ENCODE data around the gene RASAL2.
"Not testable (repeated sequence)": the region's sequence is repeated elsewhere in the genome, so short reads cannot be mapped to it uniquely, and the experiment has no call there.

The RASAL2 gene

DNA sequence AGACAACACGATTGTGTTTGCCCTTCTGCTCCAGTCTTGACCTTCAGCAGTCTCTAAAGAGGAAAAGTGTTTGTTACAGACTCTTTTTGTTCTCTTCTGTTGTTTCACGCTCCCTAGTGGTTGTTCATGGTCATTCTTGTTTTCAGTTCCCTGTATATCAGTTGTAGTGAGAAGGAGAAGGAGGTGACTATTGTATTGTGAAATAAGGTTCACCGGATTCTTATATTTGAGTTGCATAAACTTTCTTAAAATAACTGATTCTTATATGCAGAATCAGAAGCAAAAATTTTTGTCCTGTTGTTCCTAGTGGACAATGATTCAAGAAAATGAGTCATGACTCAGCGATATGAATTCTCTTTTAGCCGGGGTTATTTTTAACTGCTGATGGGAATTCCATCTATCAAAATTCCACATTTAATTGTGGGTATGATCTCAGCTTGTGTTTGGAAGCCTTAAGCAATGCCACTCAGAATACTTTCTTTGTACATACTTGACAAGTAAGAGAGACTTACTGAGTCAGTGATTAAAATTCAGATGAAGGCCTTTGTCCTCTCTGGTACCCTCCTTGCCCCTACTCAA, 250.7 kb downstream of the RASAL2 start:
- peak in 1 of 2 experiments; percentile 5 for DNase-seq
- TF ChIP-seq GATA1 (IDR thresholded peaks at IDR 0.05; ENCODE audit: low read depth, low read length) (no peak), POLR2A (IDR thresholded peaks at IDR 0.05; ENCODE audit: low read length) (no peak)

DNA sequence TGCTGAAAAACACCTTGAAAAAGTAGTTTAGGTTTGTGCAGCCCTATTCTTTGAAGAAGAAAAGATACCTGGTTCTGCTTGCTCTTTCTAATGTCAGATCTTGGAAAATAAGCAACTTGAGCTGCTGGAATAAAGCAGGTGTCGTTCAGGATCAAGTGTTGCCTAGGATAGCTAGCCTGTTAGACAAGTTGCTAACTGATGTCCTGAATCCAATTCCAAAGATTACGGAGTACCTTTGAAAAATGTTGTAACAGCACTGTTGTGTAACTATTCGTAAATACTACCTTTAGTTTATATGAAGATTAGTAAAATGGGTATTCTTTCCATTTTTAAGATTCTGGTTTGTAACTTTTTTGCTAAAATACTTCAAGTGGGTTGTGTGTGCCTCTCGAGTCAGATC, 251.3 kb downstream of the RASAL2 start:
- TF ChIP-seq POLR2A (IDR thresholded peaks at IDR 0.05; ENCODE audit: low read length) = no peak
- no peak for TF ChIP-seq GATA1 (IDR thresholded peaks at IDR 0.05; ENCODE audit: low read depth, low read length)

DNA sequence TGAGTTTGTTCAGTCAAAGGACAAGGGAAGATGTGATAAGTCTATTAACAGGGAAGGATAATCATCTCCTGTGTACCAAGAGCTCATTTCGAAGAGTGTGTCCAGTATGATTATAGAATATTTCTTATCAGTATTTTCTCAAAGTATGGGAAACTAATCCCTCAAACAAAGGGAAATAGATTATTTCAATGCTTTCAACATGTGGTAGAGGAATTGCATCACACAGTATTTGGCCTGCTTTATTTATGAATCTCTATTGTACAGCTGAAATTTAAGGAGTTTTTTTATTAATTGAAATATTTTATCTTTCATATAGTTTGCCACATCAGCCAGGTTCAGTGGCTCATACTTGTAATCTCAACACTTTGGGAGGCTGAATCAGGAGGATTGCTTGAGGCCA, 251.9 kb downstream of the RASAL2 start:
- DNase-seq = no peak
- no peak for TF ChIP-seq POLR2A (IDR thresholded peaks at IDR 0.05; ENCODE audit: low read length)
- TF ChIP-seq GATA1 (IDR thresholded peaks at IDR 0.05; ENCODE audit: low read depth, low read length) = no peak

More for the DNA sequence above, 251.3 kb downstream of the RASAL2 start:
- DNase-seq = no peak

DNA sequence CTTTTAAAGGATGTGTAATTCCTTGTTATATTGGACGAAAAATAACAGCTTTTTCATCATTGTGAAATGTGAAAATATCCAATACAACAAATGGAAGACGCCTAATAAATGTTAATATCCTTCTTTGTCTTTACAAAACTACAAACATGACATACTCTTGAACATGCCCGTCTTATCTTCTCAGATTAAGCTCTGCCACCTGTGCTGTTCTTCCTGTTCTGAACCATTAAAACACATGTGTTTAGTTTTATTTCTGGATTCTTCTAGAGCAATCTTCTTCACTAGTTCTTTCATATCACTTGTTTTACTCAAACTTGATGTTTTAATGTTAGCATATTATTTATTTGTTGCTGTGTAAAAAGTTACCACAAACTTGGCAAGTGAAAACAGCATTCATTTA, 255.9 kb downstream of the RASAL2 start:
- no peak for DNase-seq
- TF ChIP-seq POLR2A (IDR thresholded peaks at IDR 0.05; ENCODE audit: low read length) (no peak), GATA1 (IDR thresholded peaks at IDR 0.05; ENCODE audit: low read depth, low read length) (no peak)

DNA sequence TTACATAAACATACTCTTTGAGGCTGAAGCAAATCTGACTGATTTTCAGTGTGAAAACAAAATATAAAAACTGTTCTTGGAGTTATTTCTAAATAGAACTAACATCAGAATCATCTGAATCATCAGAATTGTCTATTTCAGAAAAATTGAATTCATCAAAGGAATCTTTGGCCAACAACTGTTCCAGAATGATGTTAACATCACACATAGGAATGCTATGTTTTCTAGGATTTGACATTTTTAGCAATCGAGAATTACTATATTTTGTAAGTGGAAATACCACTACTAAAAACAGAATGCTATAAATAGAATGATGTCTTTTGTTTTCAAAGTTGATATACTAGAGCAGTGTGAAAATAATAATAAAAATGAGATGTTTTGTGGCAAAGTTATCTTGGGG, 258.0 kb downstream of the RASAL2 start:
- DNase-seq = not testable (repeated sequence)

DNA sequence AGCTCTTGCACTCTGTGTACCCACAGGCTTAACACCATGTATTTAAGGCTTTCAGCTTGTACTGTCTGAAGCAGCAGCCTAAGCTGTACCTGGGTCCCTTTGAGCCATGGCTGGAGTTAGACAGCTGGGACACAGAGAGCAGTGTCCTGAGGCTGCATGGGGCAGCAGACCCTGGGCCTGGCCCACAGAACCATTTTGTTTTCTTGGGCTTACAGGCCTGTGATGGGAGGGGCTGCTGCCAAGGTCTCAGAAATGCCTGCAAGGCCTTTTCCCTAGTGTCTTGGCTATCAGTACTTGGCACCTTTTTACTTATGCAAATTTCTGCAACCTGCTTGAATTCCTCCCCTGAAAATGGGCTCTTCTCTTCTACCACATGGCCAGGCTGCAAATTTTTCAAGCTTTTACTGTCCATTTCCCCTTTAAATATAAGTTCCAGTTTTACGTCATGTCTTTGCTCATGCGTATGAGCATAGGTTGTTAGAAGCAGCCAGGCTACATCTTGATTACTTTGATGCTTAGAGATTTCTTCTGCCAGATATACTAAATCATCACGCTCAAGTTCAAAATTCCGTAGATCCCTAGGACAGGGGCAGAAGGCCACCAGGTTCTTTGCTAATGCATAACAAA, 259.0 kb downstream of the RASAL2 start:
- no peak for DNase-seq
- no peak for TF ChIP-seq POLR2A (IDR thresholded peaks at IDR 0.05; ENCODE audit: low read length)
- TF ChIP-seq GATA1 (IDR thresholded peaks at IDR 0.05; ENCODE audit: low read depth, low read length) = no peak

DNA sequence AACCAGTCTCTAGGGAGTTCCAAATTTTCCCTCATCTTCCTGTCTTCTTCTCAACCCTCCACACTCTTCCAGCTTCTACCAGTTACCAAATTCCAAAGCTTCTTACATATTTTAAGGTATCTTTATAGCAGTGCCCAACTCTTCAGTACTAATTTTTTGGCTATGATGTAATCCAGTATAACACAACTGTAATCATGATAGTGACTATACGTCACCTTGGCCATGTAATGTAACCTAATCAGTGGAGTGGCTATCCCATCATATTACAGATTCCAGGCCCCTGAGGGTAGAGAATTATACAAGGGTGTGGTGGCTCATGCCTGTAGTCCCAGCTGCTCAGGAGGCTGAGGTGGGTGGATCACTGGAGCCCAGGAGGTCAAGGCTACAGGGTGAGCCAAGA, 259.6 kb downstream of the RASAL2 start:
- TF ChIP-seq POLR2A (IDR thresholded peaks at IDR 0.05; ENCODE audit: low read length) (no peak), GATA1 (IDR thresholded peaks at IDR 0.05; ENCODE audit: low read depth, low read length) (no peak)
- DNase-seq = no peak

DNA sequence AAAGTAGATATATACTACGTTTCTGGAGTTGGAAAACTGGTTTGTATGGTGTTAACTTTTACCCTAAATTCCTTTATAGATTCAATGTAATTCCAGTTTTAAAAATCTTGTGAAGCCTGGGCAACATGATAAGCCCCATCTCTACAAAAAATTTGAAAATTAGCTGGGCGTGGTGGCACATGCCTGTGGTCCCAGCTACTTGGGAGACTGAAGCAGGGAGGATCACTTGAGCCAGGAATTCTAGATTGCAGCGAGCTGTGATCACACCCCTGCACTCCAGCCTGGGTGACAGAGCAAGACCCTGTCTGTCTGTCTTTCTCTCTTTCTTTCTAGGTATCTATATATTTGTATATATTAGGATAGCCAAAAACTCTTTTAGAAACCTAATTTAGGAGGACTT, 260.9 kb downstream of the RASAL2 start:
- TF ChIP-seq GATA1 (IDR thresholded peaks at IDR 0.05; ENCODE audit: low read depth, low read length) = no peak
- TF ChIP-seq POLR2A (IDR thresholded peaks at IDR 0.05; ENCODE audit: low read length) = no peak

DNA sequence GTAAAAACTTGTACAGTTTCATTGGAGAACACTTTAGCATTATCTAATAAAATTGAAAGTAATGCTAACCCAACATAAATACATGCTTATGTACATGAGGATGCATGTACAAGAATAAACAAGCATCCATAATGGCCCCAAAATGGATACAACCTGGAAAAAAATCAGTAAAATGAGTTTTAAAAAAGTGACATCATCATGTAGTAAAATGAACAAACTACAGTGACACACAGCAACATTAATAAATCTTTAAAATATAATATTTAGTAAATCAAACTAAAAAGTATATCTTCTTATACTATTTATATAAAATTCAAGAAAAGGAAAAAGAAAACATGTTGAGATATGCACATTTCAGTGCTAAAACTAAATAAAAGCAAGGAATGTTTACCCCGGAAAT, 262.4 kb downstream of the RASAL2 start:
- DNase-seq = no peak
- TF ChIP-seq POLR2A (IDR thresholded peaks at IDR 0.05; ENCODE audit: low read length) = no peak

More for the DNA sequence above, 260.9 kb downstream of the RASAL2 start:
- DNase-seq = no peak

DNA sequence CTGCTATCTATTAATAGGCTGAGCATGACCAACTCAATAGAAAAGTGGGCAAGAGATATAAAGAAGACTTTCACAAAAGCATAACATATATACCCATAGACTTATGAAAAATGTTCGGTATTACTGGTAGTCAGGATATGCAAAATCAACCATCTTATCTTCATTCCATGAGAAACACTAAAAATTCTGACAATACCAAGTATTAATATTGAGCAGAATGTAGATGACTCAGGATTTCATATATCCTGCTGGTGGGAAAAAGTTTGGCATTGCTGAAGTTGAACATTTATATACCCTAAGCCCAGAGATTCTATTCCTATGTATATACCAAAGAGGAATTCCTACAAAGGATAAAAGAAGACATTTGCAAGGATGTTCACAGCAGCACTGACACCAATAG, 264.6 kb downstream of the RASAL2 start:
- no peak for TF ChIP-seq POLR2A (IDR thresholded peaks at IDR 0.05; ENCODE audit: low read length)
- TF ChIP-seq GATA1 (IDR thresholded peaks at IDR 0.05; ENCODE audit: low read depth, low read length) = no peak
- no peak for DNase-seq

DNA sequence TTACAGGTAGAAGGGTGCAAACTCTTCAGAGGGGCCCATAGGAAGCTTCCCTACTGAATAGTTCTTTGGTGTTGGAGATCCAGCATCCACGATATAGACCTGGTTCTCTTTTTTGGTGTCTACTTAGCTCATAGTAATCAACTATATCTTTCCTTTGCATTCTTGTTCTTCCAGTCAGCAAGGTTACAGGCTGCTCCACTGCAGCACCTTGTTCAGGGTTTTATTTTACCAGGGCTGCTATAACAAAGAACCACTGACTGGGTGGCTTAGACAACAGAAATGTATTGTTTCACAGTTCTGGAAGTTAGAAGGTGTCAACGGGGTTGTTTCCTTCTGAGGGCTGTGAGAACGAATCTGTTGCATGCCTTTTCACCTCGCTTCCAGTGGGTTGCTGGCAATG, 266.5 kb downstream of the RASAL2 start:
- no peak for DNase-seq
- TF ChIP-seq POLR2A (IDR thresholded peaks at IDR 0.05; ENCODE audit: low read length) = no peak
- no peak for TF ChIP-seq GATA1 (IDR thresholded peaks at IDR 0.05; ENCODE audit: low read depth, low read length)

DNA sequence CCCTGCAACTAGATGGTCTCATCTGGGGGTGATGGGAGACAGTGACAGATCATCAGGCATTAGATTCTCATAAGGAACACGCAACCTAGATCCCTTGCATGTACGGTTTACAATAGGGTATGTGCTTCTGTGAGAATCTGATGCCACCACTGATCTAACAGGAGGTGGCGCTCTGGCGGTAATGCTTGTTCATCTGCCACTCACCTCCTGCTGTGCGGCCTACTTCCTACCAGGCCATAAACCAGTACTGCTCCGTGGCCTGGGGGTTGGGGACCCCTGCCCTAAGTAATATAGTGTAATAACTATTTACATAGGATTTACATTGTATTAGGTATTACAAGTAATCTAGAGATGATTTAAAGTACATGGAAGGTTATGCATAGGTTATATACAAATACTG, 267.9 kb downstream of the RASAL2 start:
- peak in 1 of 2 experiments; percentile 14 for DNase-seq
- no peak for TF ChIP-seq POLR2A (IDR thresholded peaks at IDR 0.05; ENCODE audit: low read length)
- TF ChIP-seq GATA1 (IDR thresholded peaks at IDR 0.05; ENCODE audit: low read depth, low read length) = no peak

DNA sequence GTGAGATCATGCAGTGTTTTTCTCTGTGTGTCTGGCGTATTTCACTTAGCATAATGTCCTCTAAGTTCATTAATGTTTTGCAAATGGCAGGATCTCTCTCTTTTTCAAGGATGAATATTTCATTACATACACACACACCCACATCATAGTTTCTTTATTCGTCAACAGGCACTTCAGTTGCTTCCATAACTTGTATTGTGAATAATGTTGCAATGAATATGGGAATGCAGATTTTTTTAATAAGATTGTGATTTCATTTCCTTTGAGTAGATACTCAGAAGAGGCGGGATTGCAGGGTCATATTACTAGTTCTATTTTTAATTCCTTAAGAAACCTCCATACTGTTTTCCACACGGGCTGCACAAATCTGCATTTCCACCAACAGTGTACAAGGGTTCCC, 268.8 kb downstream of the RASAL2 start:
- DNase-seq = no peak
- TF ChIP-seq POLR2A (IDR thresholded peaks at IDR 0.05; ENCODE audit: low read length) = no peak
- TF ChIP-seq GATA1 (IDR thresholded peaks at IDR 0.05; ENCODE audit: low read depth, low read length) = no peak

DNA sequence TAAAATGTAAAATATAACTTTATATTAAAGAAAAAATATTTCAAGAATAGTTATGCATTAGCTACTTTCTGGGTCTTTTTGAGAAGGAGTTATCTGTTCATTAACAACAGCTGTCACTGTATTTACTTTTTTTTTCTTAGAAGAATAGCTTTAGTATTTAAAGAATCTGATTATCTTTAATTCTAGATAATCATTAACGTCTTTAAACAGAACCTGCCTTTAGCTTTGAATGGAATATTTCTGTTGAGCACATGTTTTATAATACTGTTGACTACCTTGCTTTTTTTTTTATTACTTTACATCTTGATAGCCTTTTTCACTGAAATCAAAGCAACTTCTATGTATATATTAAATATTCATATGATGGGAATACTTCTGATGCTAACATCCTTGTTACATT, 270.9 kb downstream of the RASAL2 start:
- TF ChIP-seq POLR2A (IDR thresholded peaks at IDR 0.05; ENCODE audit: low read length) = no peak
- no peak for TF ChIP-seq GATA1 (IDR thresholded peaks at IDR 0.05; ENCODE audit: low read depth, low read length)
- no peak for DNase-seq

DNA sequence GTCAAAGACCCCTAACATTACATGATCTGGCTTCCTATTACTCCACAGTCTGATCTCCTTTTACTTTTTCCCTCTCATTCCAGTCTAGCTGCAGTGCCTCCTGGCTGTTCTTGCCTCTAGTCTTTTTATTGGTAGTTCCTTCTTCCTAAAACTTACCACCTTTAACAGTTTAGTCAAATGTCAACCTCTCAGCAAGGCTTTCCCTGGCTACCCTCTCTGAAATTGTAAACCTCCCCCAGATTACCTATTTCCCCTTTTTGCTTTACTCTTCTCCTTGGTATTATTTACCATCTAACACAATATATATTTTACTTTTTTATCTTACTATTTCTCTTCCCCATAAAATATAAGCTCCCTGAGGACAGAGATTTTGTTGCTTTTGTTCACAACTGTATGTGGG, 273.2 kb downstream of the RASAL2 start:
- TF ChIP-seq GATA1 (IDR thresholded peaks at IDR 0.05; ENCODE audit: low read depth, low read length) (no peak), POLR2A (IDR thresholded peaks at IDR 0.05; ENCODE audit: low read length) (no peak)
- DNase-seq = no peak

DNA sequence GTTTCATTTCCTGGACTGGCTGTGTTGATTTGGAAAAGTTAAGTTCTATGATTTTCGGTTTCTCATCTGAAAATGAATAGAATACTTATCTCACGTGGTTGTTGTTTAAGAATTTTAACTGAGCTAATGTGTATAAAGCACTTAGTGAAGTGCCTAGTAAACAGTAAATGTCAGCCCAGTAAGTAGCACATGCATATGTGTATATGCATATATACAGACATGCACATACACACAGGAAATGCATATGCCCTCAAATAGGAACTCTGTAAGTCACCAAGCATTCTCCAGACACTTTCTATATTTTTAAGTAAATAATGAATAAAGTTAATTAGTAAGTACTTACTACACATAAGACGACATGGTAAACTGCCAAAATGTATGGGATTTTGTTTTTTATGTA, 274.3 kb downstream of the RASAL2 start:
- TF ChIP-seq GATA1 (IDR thresholded peaks at IDR 0.05; ENCODE audit: low read depth, low read length) = no peak
- no peak for TF ChIP-seq POLR2A (IDR thresholded peaks at IDR 0.05; ENCODE audit: low read length)
- no peak for DNase-seq

All from erythroblast (primary cell).